Tibial artery (tissue), 4 donors: ENCODE results near the gene CCDC39.
"Not testable (repeated sequence)": the region's sequence is repeated elsewhere in the genome, so short reads cannot be mapped to it uniquely, and the experiment has no call there.

ENCODE experiments used
- DNase-seq, 2 donors: peaks; one replicate each; pipeline ENCODE4 v3.0.0-alpha.2; 2019
- H3K27ac ChIP-seq, 2 donors: fragments of 200-600 bp; sonication (generic) in 1 of 2; 1 replicate in 1 of 2; 2 replicates in 1 of 2; pipeline ENCODE4 v1.5.1; 2018 to 2019; ENCODE audit warnings: mild to moderate bottlenecking in 1 of 2
- H3K27me3 ChIP-seq, 2 donors: fragments of 200-600 bp; sonication (generic) in 1 of 2; one replicate each; pipeline versions ENCODE4 v1.5.1 to v1.6.0; 2016 to 2019
- H3K36me3 ChIP-seq, 3 donors: fragments of 200-600 bp; sonication (generic) in 2 of 3; one replicate each; pipeline ENCODE4 v1.5.1; 2016 to 2019; ENCODE audit warnings: mild to moderate bottlenecking in 2 of 3
- H3K4me1 ChIP-seq, 4 donors: fragments of 200-600 bp; sonication (generic) in 2 of 4; 1 replicate in 3 of 4; 2 replicates in 1 of 4; pipeline ENCODE4 v1.5.1; 2016 to 2019
- H3K4me3 ChIP-seq, 2 donors: fragments of 200-600 bp; sonication (generic) in 1 of 2; 1 replicate in 1 of 2; 2 replicates in 1 of 2; pipeline ENCODE4 v1.5.1; 2018 to 2019; ENCODE audit warnings: mild to moderate bottlenecking in 2 of 2
- H3K9me3 ChIP-seq, 3 donors: fragments of 200-600 bp; sonication (generic) in 1 of 3; one replicate each; pipeline ENCODE4 v1.5.1; 2016 to 2019
- CTCF ChIP-seq, 2 experiments: fragments of 200-600 bp in 1 of 2; fragments of 450-650 bp in 1 of 2; IDR thresholded peaks; one replicate each; pipeline ENCODE4 v1.5.1; 2017 to 2019; ENCODE audit warnings: antibody characterized with exemption in 2 of 2, mild to moderate bottlenecking in 1 of 2, moderate library complexity in 1 of 2
- intact Hi-C: fragments of 100-400 bp; cut with DNase I; formaldehyde crosslinking; loops from one replicate; pipeline ENCODE4 v1.15.0; 2023; ENCODE audit warnings: low total_unique reads

The CCDC39 gene

GRCh38 chr3:180624714-180625113, 54.6 kb downstream of the CCDC39 start:
- no peak for DNase-seq
- H3K27ac ChIP-seq = no peak overlapping the region
- TF ChIP-seq CTCF (IDR thresholded peaks at IDR 0.05) = no peak
- H3K36me3 ChIP-seq = peaks cover 0 to 5% (median 0%) of the 10 kb centered on the region in 3 donors
- intact Hi-C loops = no loop called here
- no peaks in the 10 kb centered on the region for H3K4me1 ChIP-seq
- H3K27me3 ChIP-seq = no peaks in the 10 kb centered on the region
- no peak overlapping the region for H3K4me3 ChIP-seq
- no peaks in the 10 kb centered on the region for H3K9me3 ChIP-seq

- intact Hi-C loops = no loop called here
Observed at GRCh38 chr3:180619723-180620122, 59.6 kb downstream of the CCDC39 start.

GRCh38 chr3:180618563-180618962, 60.7 kb downstream of the CCDC39 start:
- H3K27me3 ChIP-seq, H3K4me1 ChIP-seq, H3K36me3 ChIP-seq, intact Hi-C loops, H3K9me3 ChIP-seq, DNase-seq, H3K27ac ChIP-seq, H3K4me3 ChIP-seq: not testable (repeated sequence)

More at GRCh38 chr3:180619723-180620122, 59.6 kb downstream of the CCDC39 start:
- Histone ChIP-seq H3K27ac (no peak overlapping the region), H3K4me1 (no peaks in the 10 kb centered on the region), H3K36me3 (no peaks in the 10 kb centered on the region), H3K4me3 (no peak overlapping the region), H3K9me3 (no peaks in the 10 kb centered on the region), H3K27me3 (no peaks in the 10 kb centered on the region)
- TF ChIP-seq CTCF (IDR thresholded peaks at IDR 0.05) = no peak
- no peak for DNase-seq

GRCh38 chr3:180617049-180617448, 62.2 kb downstream of the CCDC39 start:
- no peak for TF ChIP-seq CTCF (IDR thresholded peaks at IDR 0.05)
- intact Hi-C loops = no loop called here
- H3K36me3 ChIP-seq = peaks cover 0 to 11% (median 10%) of the 10 kb centered on the region in 3 donors

GRCh38 chr3:180615954-180616353, 63.3 kb downstream of the CCDC39 start:
- H3K36me3 ChIP-seq = peaks cover 10 to 22% (median 14%) of the 10 kb centered on the region in 3 donors
- no peak for TF ChIP-seq CTCF (IDR thresholded peaks at IDR 0.05)

More at GRCh38 chr3:180617049-180617448, 62.2 kb downstream of the CCDC39 start:
- H3K9me3 ChIP-seq = no peaks in the 10 kb centered on the region
- H3K4me3 ChIP-seq = no peak overlapping the region
- DNase-seq = no peak
- H3K27me3 ChIP-seq = no peaks in the 10 kb centered on the region
- no peak overlapping the region for H3K27ac ChIP-seq
- H3K4me1 ChIP-seq = no peaks in the 10 kb centered on the region

GRCh38 chr3:180612364-180612763, 66.9 kb downstream of the CCDC39 start:
- intact Hi-C loops = no loop called here
- Histone ChIP-seq H3K4me3 (no peak overlapping the region), H3K36me3 (peaks cover 45 to 58% (median 50%) of the 10 kb centered on the region in 3 donors), H3K4me1 (no peaks in the 10 kb centered on the region), H3K27me3 (no peaks in the 10 kb centered on the region), H3K9me3 (no peaks in the 10 kb centered on the region), H3K27ac (no peak overlapping the region)
- DNase-seq = peak in 1 of 2 donors; percentile 40
- TF ChIP-seq CTCF (IDR thresholded peaks at IDR 0.05) = no peak

More at GRCh38 chr3:180615954-180616353, 63.3 kb downstream of the CCDC39 start:
- no peaks in the 10 kb centered on the region for H3K27me3 ChIP-seq
- H3K4me1 ChIP-seq = no peaks in the 10 kb centered on the region
- DNase-seq = no peak
- H3K9me3 ChIP-seq = no peaks in the 10 kb centered on the region
- H3K4me3 ChIP-seq = no peak overlapping the region
- intact Hi-C loops = no loop called here
- H3K27ac ChIP-seq = no peak overlapping the region
